GM12878 (cell line): ENCODE measurements around the gene CLCN2. TPM values are rescaled to one million over a fixed set of nuclear protein-coding genes. Genes with fewer than 3 reads are reported as not detected.

Experiments
- CREM ChIP-seq: IDR thresholded peaks from 2 replicates; pipeline ENCODE4 v1.6.1; 2014; ENCODE audit warnings: antibody characterized with exemption, low read depth
- IKZF1 ChIP-seq: fragments of 450-650 bp; conservative IDR thresholded peaks from 2 replicates; pipeline ENCODE4 v1.6.1; 2017; ENCODE audit warnings: antibody characterized with exemption, mild to moderate bottlenecking
- IRF4 ChIP-seq: IDR thresholded peaks from 2 replicates; pipeline ENCODE4 v1.6.1; 2011; ENCODE audit warnings: low read depth, low read length
- SPI1 ChIP-seq: IDR thresholded peaks from 2 replicates; pipeline ENCODE4 v1.6.1; 2011; ENCODE audit warnings: low read depth, mild to moderate bottlenecking, low read length, moderate library complexity, borderline replicate concordance; ENCODE audit not compliant: insufficient read depth
- polyA plus RNA-seq, 11 experiments: library from polyadenylated mRNA; depleted of rRNA in 4 of 11; unstranded in 6 of 11; stranded (reverse) in 5 of 11; fragments of >200 nt; fragmentation: Nextera tagmentation in 4 of 11; fragmentation: Illumina TruSeq in 1 of 11; extraction: Ambion mirVana in 4 of 11; extraction: Trizol in 1 of 11; gene quantifications; 1 replicate in 1 of 11; 2 replicates in 10 of 11; pipeline versions ENCODE4 v1.2.1 to v1.2.3, GENCODE V29; 2011 to 2016; ENCODE audit warnings: inconsistent platforms in 2 of 11, missing spikeins in 2 of 11, low read depth in 1 of 11
- total RNA-seq, 4 experiments: library from RNA; depleted of rRNA in 3 of 4; stranded (reverse); fragments of >200 nt in 3 of 4; fragmentation: Illumina TruSeq in 1 of 4; extraction: Trizol in 1 of 4; gene quantifications; 2 replicates each; pipeline versions ENCODE4 v1.2.1 to v1.2.3, GENCODE V29; 2013 to 2021
- TF ChIP-seq, protein P1 (sequence below): fragments of 450-650 bp; IDR thresholded peaks from 2 replicates; pipeline ENCODE4 v1.6.1; 2014; ENCODE audit warnings: mild to moderate bottlenecking
- TF ChIP-seq, protein P2 (sequence below): IDR thresholded peaks from 2 replicates; pipeline ENCODE4 v1.6.1; 2011; ENCODE audit warnings: low read depth, mild to moderate bottlenecking, low read length, moderate library complexity, borderline replicate concordance; ENCODE audit errors: extremely low read depth
- TF ChIP-seq, protein P3 (sequence below): fragments of 450-650 bp; IDR thresholded peaks from 2 replicates; pipeline ENCODE4 v1.6.1; 2017; ENCODE audit warnings: mild to moderate bottlenecking
- TF ChIP-seq, protein P4 (sequence below), 3 experiments: IDR thresholded peaks in 2 of 3; conservative IDR thresholded peaks in 1 of 3; 2 replicates each; pipeline ENCODE4 v1.5.1; 2011; ENCODE audit warnings: low read depth in 3 of 3, low read length in 3 of 3, mild to moderate bottlenecking in 3 of 3, control low read depth in 2 of 3, moderate library complexity in 2 of 3, inconsistent platforms in 1 of 3, mixed read lengths in 1 of 3; ENCODE audit not compliant: control insufficient read depth in 2 of 3, insufficient read depth in 1 of 3; ENCODE audit errors: extremely low read depth in 1 of 3

CLCN2 gene
- total and polyA plus RNA-seq, 10 of the 15 experiments (the other 5 are each of a cell fraction or from before 2014, with no cell fraction given): 0.13 to 2.6 (median 0.85) TPM; not detected in 1

DNA sequence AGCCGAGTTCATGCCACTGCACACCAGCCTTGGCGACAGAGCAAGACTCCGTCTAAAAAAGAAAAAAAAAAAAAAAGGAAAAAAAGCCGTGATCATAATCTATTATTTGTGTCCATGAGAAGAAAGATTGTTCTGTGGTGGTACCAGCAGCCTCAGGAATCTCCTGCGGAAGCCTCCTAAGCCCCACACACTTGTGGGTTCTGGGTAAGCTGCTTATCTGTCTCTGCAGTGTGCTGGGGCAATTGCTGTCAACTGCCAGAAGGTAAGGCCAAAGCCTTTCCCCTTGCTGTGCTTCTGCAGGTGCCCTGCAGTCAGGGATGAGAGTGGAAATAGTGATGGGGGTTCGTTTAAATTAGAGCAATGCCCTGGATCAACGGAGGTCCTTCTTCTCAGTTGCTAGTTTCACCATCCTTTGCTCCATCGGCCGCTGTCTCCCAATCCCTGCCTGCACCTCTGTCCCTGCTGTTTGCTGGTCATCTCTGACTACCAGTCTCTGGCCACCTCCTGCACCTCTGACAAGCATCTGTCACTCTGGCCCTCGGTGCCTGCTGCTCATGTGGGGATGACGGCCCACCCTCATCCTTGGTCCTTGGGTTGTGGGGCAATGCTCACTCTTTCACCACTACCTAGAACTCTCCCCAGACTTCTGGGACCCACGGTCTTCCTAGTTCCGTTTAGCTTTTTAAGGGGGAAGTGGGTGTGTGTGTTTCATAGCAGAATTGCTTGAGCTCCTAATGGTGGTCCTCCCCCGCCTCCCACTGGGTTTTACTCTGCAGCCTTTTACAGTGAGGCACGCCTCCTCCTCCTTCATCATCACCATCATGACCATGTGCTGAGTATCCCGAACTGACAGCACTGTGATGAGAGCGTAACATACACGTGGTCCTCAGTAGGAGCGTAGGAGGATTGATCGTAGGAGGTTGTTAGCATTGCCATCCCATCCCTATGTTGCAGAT lies 43.9 kb upstream of the CLCN2 start (continued):
- TF ChIP-seq IKZF1: no peak
- TF ChIP-seq, protein P1, sequence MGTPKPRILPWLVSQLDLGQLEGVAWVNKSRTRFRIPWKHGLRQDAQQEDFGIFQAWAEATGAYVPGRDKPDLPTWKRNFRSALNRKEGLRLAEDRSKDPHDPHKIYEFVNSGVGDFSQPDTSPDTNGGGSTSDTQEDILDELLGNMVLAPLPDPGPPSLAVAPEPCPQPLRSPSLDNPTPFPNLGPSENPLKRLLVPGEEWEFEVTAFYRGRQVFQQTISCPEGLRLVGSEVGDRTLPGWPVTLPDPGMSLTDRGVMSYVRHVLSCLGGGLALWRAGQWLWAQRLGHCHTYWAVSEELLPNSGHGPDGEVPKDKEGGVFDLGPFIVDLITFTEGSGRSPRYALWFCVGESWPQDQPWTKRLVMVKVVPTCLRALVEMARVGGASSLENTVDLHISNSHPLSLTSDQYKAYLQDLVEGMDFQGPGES: no peak
- TF ChIP-seq, protein P2, sequence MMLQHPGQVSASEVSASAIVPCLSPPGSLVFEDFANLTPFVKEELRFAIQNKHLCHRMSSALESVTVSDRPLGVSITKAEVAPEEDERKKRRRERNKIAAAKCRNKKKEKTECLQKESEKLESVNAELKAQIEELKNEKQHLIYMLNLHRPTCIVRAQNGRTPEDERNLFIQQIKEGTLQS: no peak
- TF ChIP-seq SPI1: no peak
- TF ChIP-seq, protein P3, sequence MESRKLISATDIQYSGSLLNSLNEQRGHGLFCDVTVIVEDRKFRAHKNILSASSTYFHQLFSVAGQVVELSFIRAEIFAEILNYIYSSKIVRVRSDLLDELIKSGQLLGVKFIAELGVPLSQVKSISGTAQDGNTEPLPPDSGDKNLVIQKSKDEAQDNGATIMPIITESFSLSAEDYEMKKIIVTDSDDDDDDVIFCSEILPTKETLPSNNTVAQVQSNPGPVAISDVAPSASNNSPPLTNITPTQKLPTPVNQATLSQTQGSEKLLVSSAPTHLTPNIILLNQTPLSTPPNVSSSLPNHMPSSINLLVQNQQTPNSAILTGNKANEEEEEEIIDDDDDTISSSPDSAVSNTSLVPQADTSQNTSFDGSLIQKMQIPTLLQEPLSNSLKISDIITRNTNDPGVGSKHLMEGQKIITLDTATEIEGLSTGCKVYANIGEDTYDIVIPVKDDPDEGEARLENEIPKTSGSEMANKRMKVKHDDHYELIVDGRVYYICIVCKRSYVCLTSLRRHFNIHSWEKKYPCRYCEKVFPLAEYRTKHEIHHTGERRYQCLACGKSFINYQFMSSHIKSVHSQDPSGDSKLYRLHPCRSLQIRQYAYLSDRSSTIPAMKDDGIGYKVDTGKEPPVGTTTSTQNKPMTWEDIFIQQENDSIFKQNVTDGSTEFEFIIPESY: no peak
- TF ChIP-seq, protein P4, sequence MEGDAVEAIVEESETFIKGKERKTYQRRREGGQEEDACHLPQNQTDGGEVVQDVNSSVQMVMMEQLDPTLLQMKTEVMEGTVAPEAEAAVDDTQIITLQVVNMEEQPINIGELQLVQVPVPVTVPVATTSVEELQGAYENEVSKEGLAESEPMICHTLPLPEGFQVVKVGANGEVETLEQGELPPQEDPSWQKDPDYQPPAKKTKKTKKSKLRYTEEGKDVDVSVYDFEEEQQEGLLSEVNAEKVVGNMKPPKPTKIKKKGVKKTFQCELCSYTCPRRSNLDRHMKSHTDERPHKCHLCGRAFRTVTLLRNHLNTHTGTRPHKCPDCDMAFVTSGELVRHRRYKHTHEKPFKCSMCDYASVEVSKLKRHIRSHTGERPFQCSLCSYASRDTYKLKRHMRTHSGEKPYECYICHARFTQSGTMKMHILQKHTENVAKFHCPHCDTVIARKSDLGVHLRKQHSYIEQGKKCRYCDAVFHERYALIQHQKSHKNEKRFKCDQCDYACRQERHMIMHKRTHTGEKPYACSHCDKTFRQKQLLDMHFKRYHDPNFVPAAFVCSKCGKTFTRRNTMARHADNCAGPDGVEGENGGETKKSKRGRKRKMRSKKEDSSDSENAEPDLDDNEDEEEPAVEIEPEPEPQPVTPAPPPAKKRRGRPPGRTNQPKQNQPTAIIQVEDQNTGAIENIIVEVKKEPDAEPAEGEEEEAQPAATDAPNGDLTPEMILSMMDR (IDR thresholded peaks at IDR 0.05 in 2 of 3, conservative IDR thresholded peaks at IDR 0.05 in 1 of 3; ENCODE audit: control insufficient read depth in 2 of 3, extremely low read depth in 1 of 3, insufficient read depth in 1 of 3, low read depth in 3 of 3, low read length in 3 of 3): no peak
- TF ChIP-seq IRF4: no peak
- TF ChIP-seq CREM: no peak
